ENCODE results near the gene FAM174B.

GRCh38 chr15:92614301-92614700, 41.3 kb downstream of the FAM174B start:
- TF ChIP-seq CTCF (IDR thresholded peaks at IDR 0.05) (no peak), POLR2A (IDR thresholded peaks at IDR 0.05) (no peak)

All from testis (tissue), 2 donors.